Endothelial cell of umbilical vein (primary cell): Measurements from ENCODE around the gene TOMM40. TPM values are rescaled to one million over a fixed set of nuclear protein-coding genes. Genes with fewer than 3 reads are reported as not detected.

Experiments
- BruUV-seq: library from RNA; stranded (reverse); fragments of 400-500 nt; replicated peaks from 2 replicates; lab custom pipeline; 2021; lab: Mats Ljungman, UMichigan
- CTCF ChIA-PET: fragments of 300-600, 350-600 bp; sonication (Branson Sonifier 250); formaldehyde crosslinking; loops from one replicate; lab custom pipeline; 2021; ENCODE audit warnings: antibody characterized with exemption, inconsistent platforms; lab: Charles Lee
- POLR2A ChIA-PET: fragments of 300-600, 350-600 bp; sonication (Branson Sonifier 250); formaldehyde crosslinking; loops from one replicate; lab custom pipeline; 2021; ENCODE audit warnings: antibody characterized with exemption, inconsistent platforms; lab: Charles Lee
- DNase-seq: peaks from one replicate; pipeline ENCODE4 v3.0.0-alpha.2; 2011; ENCODE audit warnings: low read depth, low spot score
- FAIRE-seq: peaks from 2 replicates; lab custom pipeline; 2011; peaks lifted over from hg19 to GRCh38; lab: Jason Lieb, UNC
- H2AFZ ChIP-seq: 2 replicates; pipeline ENCODE4 v1.6.0; 2012; ENCODE audit warnings: low read depth, low read length, control low read depth, inconsistent platforms
- H3K27ac ChIP-seq: 2 replicates; pipeline ENCODE4 v1.5.1; 2011; ENCODE audit warnings: low read depth, mild to moderate bottlenecking, control low read depth, low read length, moderate library complexity; ENCODE audit not compliant: insufficient read depth
- H3K27me3 ChIP-seq, 2 experiments: 2 replicates each; pipeline versions ENCODE4 v1.6.0 to v1.6.1; 2011; ENCODE audit warnings: low read length in 2 of 2, mixed read lengths in 1 of 2; ENCODE audit not compliant: control insufficient read depth in 2 of 2, insufficient read depth in 2 of 2
- H3K36me3 ChIP-seq, 2 experiments: 2 replicates in 1 of 2; 3 replicates in 1 of 2; pipeline ENCODE4 v1.5.1; 2011; ENCODE audit warnings: low read length in 2 of 2, mild to moderate bottlenecking in 1 of 2, moderate library complexity in 1 of 2; ENCODE audit not compliant: control insufficient read depth in 2 of 2, insufficient read depth in 2 of 2; ENCODE audit errors: extremely low read depth in 1 of 2
- H3K4me1 ChIP-seq: 3 replicates; pipeline ENCODE4 v1.5.1; 2011; ENCODE audit warnings: mild to moderate bottlenecking, low read length; ENCODE audit not compliant: control insufficient read depth, insufficient read depth; ENCODE audit errors: extremely low read depth
- H3K4me2 ChIP-seq: 2 replicates; pipeline ENCODE4 v1.6.1; 2011; ENCODE audit warnings: low read length, control low read depth, mixed read lengths; ENCODE audit not compliant: insufficient read depth
- H3K4me3 ChIP-seq, 3 experiments: fragments of 200-600 bp in 1 of 3; sonication (generic), shearing (Covaris generic) in 1 of 3; replicated peaks in 1 of 3; 2 replicates each; pipeline ENCODE4 v1.5.1; 2011 to 2016; ENCODE audit warnings: control low read depth in 3 of 3, low read length in 3 of 3, mild to moderate bottlenecking in 2 of 3, inconsistent platforms in 1 of 3, low read depth in 1 of 3, moderate library complexity in 1 of 3; ENCODE audit not compliant: insufficient read depth in 1 of 3
- H3K79me2 ChIP-seq: 2 replicates; pipeline ENCODE4 v1.6.0; 2012; ENCODE audit warnings: low read length, inconsistent platforms; ENCODE audit not compliant: control insufficient read depth, insufficient read depth
- H3K9ac ChIP-seq: replicated peaks from 2 replicates; pipeline ENCODE3; 2011; ENCODE audit warnings: low read length, control low read depth; ENCODE audit not compliant: insufficient read depth; ENCODE audit errors: extremely low read depth
- H3K9me1 ChIP-seq: replicated peaks from 3 replicates; pipeline ENCODE4 v1.6.0; 2011; ENCODE audit warnings: mild to moderate bottlenecking, low read length; ENCODE audit not compliant: control insufficient read depth, insufficient read depth; ENCODE audit errors: extremely low read depth
- H3K9me3 ChIP-seq: replicated peaks from 2 replicates; pipeline ENCODE4 v1.5.1; 2012; ENCODE audit warnings: low read length, inconsistent platforms; ENCODE audit not compliant: control insufficient read depth, insufficient read depth
- H4K20me1 ChIP-seq: replicated peaks from 2 replicates; pipeline ENCODE3; 2011; ENCODE audit warnings: mild to moderate bottlenecking, low read length; ENCODE audit not compliant: control insufficient read depth, insufficient read depth; ENCODE audit errors: extremely low read depth
- CTCF ChIP-seq, 2 donors: IDR thresholded peaks; 1 replicate in 1 of 2; 2 replicates in 1 of 2; pipeline ENCODE4 v1.5.1; 2011; ENCODE audit warnings: low read length in 2 of 2, mild to moderate bottlenecking in 2 of 2, moderate library complexity in 2 of 2, control low read depth in 1 of 2, inconsistent platforms in 1 of 2, low read depth in 1 of 2; ENCODE audit not compliant: insufficient read depth in 1 of 2; ENCODE audit errors: extremely low read depth in 1 of 2
- EZH2 ChIP-seq: IDR thresholded peaks from 2 replicates; pipeline ENCODE4 v1.6.1; 2012; ENCODE audit warnings: borderline replicate concordance, low read depth, mild to moderate bottlenecking, moderate library complexity, low read length, inconsistent platforms; ENCODE audit not compliant: severe bottlenecking
- FOS ChIP-seq: IDR thresholded peaks from 2 replicates; pipeline ENCODE4 v1.6.1; 2011; ENCODE audit warnings: mild to moderate bottlenecking, low read length, moderate library complexity, borderline replicate concordance; ENCODE audit not compliant: insufficient read depth
- GATA2 ChIP-seq: IDR thresholded peaks from 2 replicates; pipeline ENCODE4 v1.7.0; 2011; ENCODE audit warnings: low read depth, mild to moderate bottlenecking, moderate library complexity, mixed read lengths, low read length; ENCODE audit not compliant: insufficient read length, insufficient read depth
- JUN ChIP-seq: IDR thresholded peaks from 2 replicates; pipeline ENCODE4 v1.6.1; 2011; ENCODE audit warnings: borderline replicate concordance, low read depth; ENCODE audit not compliant: insufficient read length, insufficient read depth
- MAX ChIP-seq: IDR thresholded peaks from 2 replicates; pipeline ENCODE4 v1.6.1; 2011; ENCODE audit not compliant: insufficient read depth, insufficient read length
- MYC ChIP-seq: IDR thresholded peaks from one replicate; pipeline ENCODE4 v1.6.1; 2011; ENCODE audit warnings: mild to moderate bottlenecking, low read depth, low read length
- POLR2A ChIP-seq: IDR thresholded peaks from 2 replicates; pipeline ENCODE4 v1.6.1; 2012; ENCODE audit warnings: low read depth, mild to moderate bottlenecking, control low read depth, low read length
- POLR2AphosphoS5 ChIP-seq: IDR thresholded peaks from 2 replicates; pipeline ENCODE4 v1.6.1; 2012; ENCODE audit warnings: low read depth, mild to moderate bottlenecking, control low read depth, low read length, moderate library complexity; ENCODE audit not compliant: insufficient read depth
- dilution Hi-C: fragments of 300-500 bp; cut with MboI; formaldehyde crosslinking; loops from one replicate; pipeline ENCODE4 v1.15.0; 2019; ENCODE audit warnings: low sequenced_read_pairs; ENCODE audit not compliant: extremely low pct_ligation_motif_present
- intact Hi-C: fragments of 100-400 bp; cut with micrococcal nuclease; formaldehyde crosslinking; loops from one replicate; pipeline ENCODE4 v1.10.0; 2022
- polyA plus RNA-seq, 4 experiments: library from polyadenylated mRNA; depleted of rRNA in 3 of 4; stranded (reverse) in 3 of 4; unstranded in 1 of 4; fragments of >200 nt; gene quantifications; 2 replicates each; pipeline versions ENCODE4 v1.2.1 to v1.2.3, GENCODE V29; 2011 to 2012; ENCODE audit warnings: missing spikeins in 1 of 4
- total RNA-seq: library from RNA; stranded (reverse); gene quantifications from 2 replicates; pipeline ENCODE4 v1.2.3, GENCODE V29; 2021

TOMM40 gene
- total and polyA plus RNA-seq, 2 donors (not counting 3 experiments of a cell fraction or from before 2014, with no cell fraction given): 71.8 to 90.7 TPM

GRCh38 chr19:44874317-44874716 is 16.7 kb upstream of the TOMM40 start:
- H3K27me3 ChIP-seq: no peaks in the 10 kb centered on the region
- H3K9ac ChIP-seq: no peak overlapping the region
- no peak for TF ChIP-seq MAX
- TF ChIP-seq EZH2: no peak
- no peak for TF ChIP-seq MYC
- TF ChIP-seq JUN: no peak
- no peak for TF ChIP-seq POLR2AphosphoS5
- TF ChIP-seq CTCF (IDR thresholded peaks at IDR 0.05; ENCODE audit: extremely low read depth in 1 of 2, insufficient read depth in 1 of 2, low read depth in 1 of 2, low read length in 2 of 2): no peak
- TF ChIP-seq POLR2A: no peak
- no peak for TF ChIP-seq FOS
- TF ChIP-seq GATA2: no peak
- POLR2A ChIA-PET: no interaction called here
- no TSS peak for BruUV-seq
- DNase-seq (no peak), FAIRE-seq (no peak)
- H2AFZ ChIP-seq: no peak overlapping the region
- peaks cover 16 to 61% of the 10 kb centered on the region in 2 experiments for H3K36me3 ChIP-seq
- no peaks in the 10 kb centered on the region for H3K9me1 ChIP-seq
- H4K20me1 ChIP-seq: no peaks in the 10 kb centered on the region
- no peak overlapping the region for H3K4me3 ChIP-seq
- CTCF ChIA-PET: no interaction called here
- H3K9me3 ChIP-seq: no peaks in the 10 kb centered on the region
- dilution Hi-C loops (no loop called here), intact Hi-C loops (no loop called here)
- no peak overlapping the region for H3K27ac ChIP-seq
- H3K79me2 ChIP-seq: peaks cover 14% of the 10 kb centered on the region
- H3K4me1 ChIP-seq: peaks cover 21% of the 10 kb centered on the region
- no peak overlapping the region for H3K4me2 ChIP-seq
